Progenitor cell of endocrine pancreas (in vitro differentiated cells): ENCODE data around the gene CUL4A. TPM values are rescaled to one million over a fixed set of nuclear protein-coding genes. Genes with fewer than 3 reads are reported as not detected.
"Not testable (repeated sequence)": the region's sequence is repeated elsewhere in the genome, so short reads cannot be mapped to it uniquely, and the experiment has no call there.

Source experiments
- DNase-seq: peaks from one replicate; pipeline ENCODE4 v3.0.0; 2021; ENCODE audit warnings: low spot score; ENCODE audit not compliant: unreplicated experiment
- H3K27ac Mint-ChIP-seq: 2 replicates; pipeline ENCODE4 v1.8.0; 2021; ENCODE audit warnings: mild to moderate bottlenecking, moderate library complexity, mixed read lengths
- H3K27me3 Mint-ChIP-seq: 2 replicates; pipeline ENCODE4 v1.8.0; 2021; ENCODE audit warnings: mixed read lengths
- H3K36me3 Mint-ChIP-seq: 2 replicates; pipeline ENCODE4 v1.8.0; 2022; ENCODE audit warnings: mixed read lengths; ENCODE audit not compliant: insufficient read depth
- H3K4me1 Mint-ChIP-seq: 2 replicates; pipeline ENCODE4 v1.8.0; 2021; ENCODE audit warnings: low read depth, mixed read lengths
- H3K4me3 Mint-ChIP-seq: 2 replicates; pipeline ENCODE4 v1.8.0; 2021; ENCODE audit warnings: low read depth, mild to moderate bottlenecking, moderate library complexity, mixed read lengths
- H3K9me3 Mint-ChIP-seq: 2 replicates; pipeline ENCODE4 v1.8.0; 2021; ENCODE audit warnings: low read depth, mixed read lengths
- CTCF ChIP-seq: fragments of 200-600 bp; sonication (generic); IDR thresholded peaks from one replicate; pipeline ENCODE4 v1.5.0; 2021; ENCODE audit warnings: antibody characterized with exemption, mild to moderate bottlenecking; ENCODE audit not compliant: unreplicated experiment
- total RNA-seq: library from RNA; stranded (reverse); gene quantifications from 2 replicates; pipeline ENCODE4 v1.2.1, GENCODE V29; 2021

Gene CUL4A
- total RNA-seq, 1 donor from 2014 or later = 77.1 TPM

GRCh38 chr13:113239357-113239756 is 29.9 kb downstream of the CUL4A start:
- no peak for TF ChIP-seq CTCF
- Mint-ChIP-seq H3K4me1 (peaks cover 6% of the 10 kb centered on the region), H3K4me3 (no peak overlapping the region), H3K27me3 (no peaks in the 10 kb centered on the region), H3K27ac (peak overlapping the region; percentile 71), H3K36me3 (peaks cover 22% of the 10 kb centered on the region), H3K9me3 (peaks cover 4% of the 10 kb centered on the region)
- DNase-seq = no peak

GRCh38 chr13:113239986-113240385 is 30.6 kb downstream of the CUL4A start:
- peaks cover 6% of the 10 kb centered on the region for H3K4me1 Mint-ChIP-seq
- DNase-seq = no peak
- peaks cover 24% of the 10 kb centered on the region for H3K36me3 Mint-ChIP-seq
- no peaks in the 10 kb centered on the region for H3K27me3 Mint-ChIP-seq
- peaks cover 4% of the 10 kb centered on the region for H3K9me3 Mint-ChIP-seq
- no peak for TF ChIP-seq CTCF
- H3K27ac Mint-ChIP-seq = no peak overlapping the region
- no peak overlapping the region for H3K4me3 Mint-ChIP-seq

GRCh38 chr13:113241623-113242022 is 32.2 kb downstream of the CUL4A start:
- H3K4me1 Mint-ChIP-seq, H3K27ac Mint-ChIP-seq, H3K9me3 Mint-ChIP-seq, H3K4me3 Mint-ChIP-seq, DNase-seq, H3K27me3 Mint-ChIP-seq: not testable (repeated sequence)
- H3K36me3 Mint-ChIP-seq = peaks cover 36% of the 10 kb centered on the region

- no peak for DNase-seq
- Mint-ChIP-seq H3K9me3 (peaks cover 4% of the 10 kb centered on the region), H3K4me3 (no peak overlapping the region), H3K27me3 (no peaks in the 10 kb centered on the region), H3K27ac (no peak overlapping the region), H3K36me3 (peaks cover 39% of the 10 kb centered on the region), H3K4me1 (peaks cover 6% of the 10 kb centered on the region)
- TF ChIP-seq CTCF = no peak
Measured at GRCh38 chr13:113243847-113244246, 34.4 kb downstream of the CUL4A start.

- Mint-ChIP-seq H3K4me3 (no peak overlapping the region), H3K9me3 (peaks cover 4% of the 10 kb centered on the region), H3K27ac (peak overlapping the region; percentile 16), H3K27me3 (no peaks in the 10 kb centered on the region), H3K36me3 (peaks cover 43% of the 10 kb centered on the region), H3K4me1 (peaks cover 6% of the 10 kb centered on the region)
- DNase-seq = no peak
- peak; percentile 50 for TF ChIP-seq CTCF
Measured at GRCh38 chr13:113245849-113246796, 36.7 kb downstream of the CUL4A start.
